Fibroblast of lung (primary cell): Measurements from ENCODE around the gene FOXC1. TPM values are rescaled to one million over a fixed set of nuclear protein-coding genes. Genes with fewer than 3 reads are reported as not detected.

Source experiments
- DNase-seq, 2 donors: peaks; one replicate each; pipeline versions ENCODE4 v3.0.0 to v3.0.0-alpha.2; 2010; ENCODE audit warnings: low read depth in 2 of 2
- H2AFZ ChIP-seq: 2 replicates; pipeline ENCODE4 v1.5.1; 2012; ENCODE audit warnings: low read length, control low read depth, inconsistent platforms
- H3K27ac ChIP-seq: 2 replicates; pipeline ENCODE4 v1.5.1; 2011; ENCODE audit warnings: low read length, control low read depth; ENCODE audit not compliant: insufficient read depth
- H3K27me3 ChIP-seq: 2 replicates; pipeline ENCODE4 v1.5.1; 2011; ENCODE audit warnings: mild to moderate bottlenecking, low read length; ENCODE audit not compliant: control insufficient read depth, insufficient read depth
- H3K36me3 ChIP-seq: 2 replicates; pipeline ENCODE4 v1.5.1; 2011; ENCODE audit warnings: low read length; ENCODE audit not compliant: control insufficient read depth, insufficient read depth
- H3K4me1 ChIP-seq: 2 replicates; pipeline ENCODE4 v1.5.1; 2011; ENCODE audit warnings: low read length; ENCODE audit not compliant: control insufficient read depth, insufficient read depth; ENCODE audit errors: extremely low read depth
- H3K4me2 ChIP-seq: 2 replicates; pipeline ENCODE4 v1.5.1; 2011; ENCODE audit warnings: low read length, control low read depth; ENCODE audit not compliant: insufficient read depth; ENCODE audit errors: extremely low read depth
- H3K4me3 ChIP-seq, 4 experiments: fragments of 200-600 bp in 1 of 4; sonication (generic) in 1 of 4; replicated peaks in 1 of 4; 2 replicates each; pipeline ENCODE4 v1.5.1; 2011 to 2016; ENCODE audit warnings: low read length in 4 of 4, low read depth in 3 of 4, mild to moderate bottlenecking in 3 of 4, control low read depth in 2 of 4, inconsistent platforms in 1 of 4, mixed read lengths in 1 of 4; ENCODE audit not compliant: insufficient read depth in 1 of 4; ENCODE audit errors: control extremely low read depth in 1 of 4
- H3K79me2 ChIP-seq: 2 replicates; pipeline ENCODE4 v1.5.1; 2012; ENCODE audit warnings: mild to moderate bottlenecking, low read length, inconsistent platforms; ENCODE audit not compliant: control insufficient read depth, insufficient read depth
- H3K9ac ChIP-seq: 2 replicates; pipeline ENCODE4 v1.5.1; 2011; ENCODE audit warnings: mild to moderate bottlenecking, low read length, control low read depth; ENCODE audit not compliant: insufficient read depth
- H3K9me3 ChIP-seq: 2 replicates; pipeline ENCODE4 v1.5.1; 2012; ENCODE audit warnings: low read depth, low read length; ENCODE audit not compliant: control insufficient read depth, insufficient read depth
- H4K20me1 ChIP-seq: 2 replicates; pipeline ENCODE4 v1.5.1; 2011; ENCODE audit warnings: low read length; ENCODE audit not compliant: control insufficient read depth, insufficient read depth; ENCODE audit errors: extremely low read depth
- CTCF ChIP-seq, 2 donors: IDR thresholded peaks in 1 of 2; conservative IDR thresholded peaks in 1 of 2; 1 replicate in 1 of 2; 2 replicates in 1 of 2; pipeline ENCODE4 v1.5.1; 2011 to 2012; ENCODE audit warnings: low read length in 2 of 2, control low read depth in 1 of 2, inconsistent platforms in 1 of 2, low read depth in 1 of 2, mild to moderate bottlenecking in 1 of 2
- EZH2 ChIP-seq: IDR thresholded peaks from 2 replicates; pipeline ENCODE4 v1.5.1; 2012; ENCODE audit warnings: low read length, control low read depth, mild to moderate bottlenecking; ENCODE audit errors: missing control alignments
- polyA plus RNA-seq, 2 donors: library from polyadenylated mRNA; depleted of rRNA in 1 of 2; stranded (reverse) in 1 of 2; unstranded in 1 of 2; fragments of >200 nt; gene quantifications; 2 replicates each; pipeline ENCODE4 v1.2.1, GENCODE V29; 2011 to 2012; ENCODE audit warnings: missing spikeins in 1 of 2
- total RNA-seq: library from RNA; depleted of rRNA; stranded (reverse); fragments of >200 nt; gene quantifications from 2 replicates; pipeline ENCODE4 v1.2.1, GENCODE V29; 2014

FOXC1 gene
- total and polyA plus RNA-seq, 2 donors (not counting 1 experiment from before 2014, with no cell fraction given) = 0.66 to 2.3 TPM

GRCh38 chr6:1619098-1619672 lies 9.5 kb downstream of the FOXC1 start:
- Histone ChIP-seq H3K27me3 (peaks cover 5% of the 10 kb centered on the region), H3K4me3 (no peak overlapping the region), H3K4me2 (no peak overlapping the region), H2AFZ (no peak overlapping the region), H4K20me1 (no peaks in the 10 kb centered on the region), H3K4me1 (no peaks in the 10 kb centered on the region), H3K27ac (no peak overlapping the region), H3K9ac (no peak overlapping the region), H3K79me2 (no peaks in the 10 kb centered on the region), H3K9me3 (no peaks in the 10 kb centered on the region), H3K36me3 (no peaks in the 10 kb centered on the region)
- no peak for TF ChIP-seq CTCF (conservative IDR thresholded peaks at IDR 0.05 in 1 of 2, IDR thresholded peaks at IDR 0.05 in 1 of 2; ENCODE audit: low read depth in 1 of 2, low read length in 2 of 2)
- TF ChIP-seq EZH2 = no peak
- no peak for DNase-seq

- H3K27me3 ChIP-seq = peaks cover 5% of the 10 kb centered on the region
- no peaks in the 10 kb centered on the region for H3K9me3 ChIP-seq
- H3K9ac ChIP-seq = no peak overlapping the region
- H3K4me3 ChIP-seq = no peak overlapping the region
- no peak for TF ChIP-seq EZH2
- no peak for TF ChIP-seq CTCF (conservative IDR thresholded peaks at IDR 0.05 in 1 of 2, IDR thresholded peaks at IDR 0.05 in 1 of 2; ENCODE audit: low read depth in 1 of 2, low read length in 2 of 2)
- H3K4me1 ChIP-seq = no peaks in the 10 kb centered on the region
- H2AFZ ChIP-seq = no peak overlapping the region
- no peaks in the 10 kb centered on the region for H3K79me2 ChIP-seq
- H3K36me3 ChIP-seq = no peaks in the 10 kb centered on the region
- no peak for DNase-seq
- H3K27ac ChIP-seq = no peak overlapping the region
- peak overlapping the region; percentile 13 for H3K4me2 ChIP-seq
- no peaks in the 10 kb centered on the region for H4K20me1 ChIP-seq
These were observed 10.2 kb downstream of the FOXC1 start for GRCh38 chr6:1619673-1620503.

GRCh38 chr6:1620504-1621069 lies 10.9 kb downstream of the FOXC1 start:
- Histone ChIP-seq H3K27ac (no peak overlapping the region), H3K4me1 (no peaks in the 10 kb centered on the region), H3K79me2 (no peaks in the 10 kb centered on the region), H4K20me1 (no peaks in the 10 kb centered on the region), H3K4me2 (no peak overlapping the region), H3K27me3 (peaks cover 5% of the 10 kb centered on the region), H3K4me3 (no peak overlapping the region), H3K36me3 (no peaks in the 10 kb centered on the region), H3K9ac (no peak overlapping the region), H2AFZ (no peak overlapping the region), H3K9me3 (no peaks in the 10 kb centered on the region)
- TF ChIP-seq EZH2 = peak; percentile 2
- no peak for TF ChIP-seq CTCF (conservative IDR thresholded peaks at IDR 0.05 in 1 of 2, IDR thresholded peaks at IDR 0.05 in 1 of 2; ENCODE audit: low read depth in 1 of 2, low read length in 2 of 2)
- no peak for DNase-seq
